ENCODE results near the gene EXOC4.

Gene EXOC4

GRCh38 chr7:133782470-133782869 lies 529.6 kb downstream of the EXOC4 start:
- H3K27ac ChIP-seq, result no peak overlapping the region

GRCh38 chr7:133783276-133783675 lies 530.4 kb downstream of the EXOC4 start:
- no peak overlapping the region for H3K9ac ChIP-seq
- no peaks in the 10 kb centered on the region for H4K20me1 ChIP-seq
- H3K9me3 ChIP-seq, result peaks cover 13% of the 10 kb centered on the region
- no peak for TF ChIP-seq Cebpa-rat (IDR thresholded peaks at IDR 0.05)
- 0 out of 2 replicates have a peak, but pooled peaks cover 8% of the 10 kb centered on the region for H3K36me3 ChIP-seq
- H3K4me2 ChIP-seq, result no peak overlapping the region
- H3K27ac ChIP-seq, result no peak overlapping the region
- H3K4me3 ChIP-seq, result no peak overlapping the region
- H3K4me1 ChIP-seq, result no peaks in the 10 kb centered on the region
- no peaks in the 10 kb centered on the region for H3K27me3 ChIP-seq

More at GRCh38 chr7:133782470-133782869, 529.6 kb downstream of the EXOC4 start:
- Histone ChIP-seq H3K27me3 (no peaks in the 10 kb centered on the region), H3K9me3 (peaks cover 13% of the 10 kb centered on the region), H4K20me1 (no peaks in the 10 kb centered on the region), H3K9ac (no peak overlapping the region), H3K36me3 (0 out of 2 replicates have a peak, but pooled peaks cover 8% of the 10 kb centered on the region), H3K4me3 (no peak overlapping the region), H3K4me2 (no peak overlapping the region), H3K4me1 (no peaks in the 10 kb centered on the region)
- no peak for TF ChIP-seq Cebpa-rat (IDR thresholded peaks at IDR 0.05)

- H3K4me3 ChIP-seq, result no peak overlapping the region
- no peak for TF ChIP-seq Cebpa-rat (IDR thresholded peaks at IDR 0.05)
- no peak overlapping the region for H3K27ac ChIP-seq
- no peak overlapping the region for H3K4me2 ChIP-seq
- 0 out of 2 replicates have a peak, but pooled peaks cover 2% of the 10 kb centered on the region for H3K36me3 ChIP-seq
- H3K27me3 ChIP-seq, result no peaks in the 10 kb centered on the region
- no peaks in the 10 kb centered on the region for H3K4me1 ChIP-seq
- H3K9ac ChIP-seq, result no peak overlapping the region
- no peaks in the 10 kb centered on the region for H4K20me1 ChIP-seq
- peaks cover 4% of the 10 kb centered on the region for H3K9me3 ChIP-seq
Observed at GRCh38 chr7:133784486-133785001, 531.7 kb downstream of the EXOC4 start.

GRCh38 chr7:133786401-133786937 lies 533.6 kb downstream of the EXOC4 start:
- Histone ChIP-seq H3K4me2 (no peak overlapping the region), H3K9me3 (no peaks in the 10 kb centered on the region), H3K27ac (no peak overlapping the region), H3K36me3 (no peaks in the 10 kb centered on the region), H4K20me1 (no peaks in the 10 kb centered on the region), H3K4me1 (no peaks in the 10 kb centered on the region), H3K4me3 (no peak overlapping the region), H3K27me3 (no peaks in the 10 kb centered on the region), H3K9ac (no peak overlapping the region)
- no peak for TF ChIP-seq Cebpa-rat (IDR thresholded peaks at IDR 0.05)

- no peak overlapping the region for H3K27ac ChIP-seq
- no peak for TF ChIP-seq Cebpa-rat (IDR thresholded peaks at IDR 0.05)
- H3K4me1 ChIP-seq, result no peaks in the 10 kb centered on the region
- H3K4me2 ChIP-seq, result no peak overlapping the region
- H3K4me3 ChIP-seq, result no peak overlapping the region
- no peaks in the 10 kb centered on the region for H4K20me1 ChIP-seq
- 0 out of 2 replicates have a peak, but pooled peaks cover 4% of the 10 kb centered on the region for H3K36me3 ChIP-seq
- no peak overlapping the region for H3K9ac ChIP-seq
- no peaks in the 10 kb centered on the region for H3K27me3 ChIP-seq
- H3K9me3 ChIP-seq, result no peaks in the 10 kb centered on the region
Observed at GRCh38 chr7:133789974-133790373, 537.1 kb downstream of the EXOC4 start.

GRCh38 chr7:133790911-133791310 lies 538.0 kb downstream of the EXOC4 start:
- no peak overlapping the region for H3K4me2 ChIP-seq
- no peaks in the 10 kb centered on the region for H3K27me3 ChIP-seq
- H3K4me1 ChIP-seq, result no peaks in the 10 kb centered on the region
- no peak for TF ChIP-seq Cebpa-rat (IDR thresholded peaks at IDR 0.05)
- no peaks in the 10 kb centered on the region for H4K20me1 ChIP-seq
- H3K9me3 ChIP-seq, result no peaks in the 10 kb centered on the region
- H3K27ac ChIP-seq, result no peak overlapping the region
- no peak overlapping the region for H3K9ac ChIP-seq
- H3K4me3 ChIP-seq, result no peak overlapping the region
- H3K36me3 ChIP-seq, result 0 out of 2 replicates have a peak, but pooled peaks cover 4% of the 10 kb centered on the region

- Histone ChIP-seq H3K27ac (no peak overlapping the region), H4K20me1 (no peaks in the 10 kb centered on the region), H3K4me1 (no peaks in the 10 kb centered on the region), H3K4me3 (no peak overlapping the region), H3K9ac (no peak overlapping the region), H3K27me3 (no peaks in the 10 kb centered on the region), H3K4me2 (no peak overlapping the region), H3K36me3 (0 out of 2 replicates have a peak, but pooled peaks cover 4% of the 10 kb centered on the region), H3K9me3 (no peaks in the 10 kb centered on the region)
- TF ChIP-seq Cebpa-rat (IDR thresholded peaks at IDR 0.05), result no peak
Observed at GRCh38 chr7:133794479-133794878, 541.6 kb downstream of the EXOC4 start.

- Histone ChIP-seq H3K27me3 (no peaks in the 10 kb centered on the region), H3K36me3 (0 out of 2 replicates have a peak, but pooled peaks cover 4% of the 10 kb centered on the region), H3K9me3 (no peaks in the 10 kb centered on the region), H4K20me1 (no peaks in the 10 kb centered on the region), H3K27ac (no peak overlapping the region), H3K9ac (no peak overlapping the region), H3K4me3 (no peak overlapping the region), H3K4me2 (no peak overlapping the region), H3K4me1 (no peaks in the 10 kb centered on the region)
- TF ChIP-seq Cebpa-rat (IDR thresholded peaks at IDR 0.05), result no peak
Observed at GRCh38 chr7:133795068-133795665, 542.3 kb downstream of the EXOC4 start.

- Histone ChIP-seq H3K4me3 (no peak overlapping the region), H3K27ac (no peak overlapping the region), H3K36me3 (0 out of 2 replicates have a peak, but pooled peaks cover 2% of the 10 kb centered on the region), H4K20me1 (no peaks in the 10 kb centered on the region), H3K9ac (no peak overlapping the region), H3K4me2 (no peak overlapping the region), H3K4me1 (no peaks in the 10 kb centered on the region), H3K9me3 (no peaks in the 10 kb centered on the region), H3K27me3 (no peaks in the 10 kb centered on the region)
- no peak for TF ChIP-seq Cebpa-rat (IDR thresholded peaks at IDR 0.05)
Observed at GRCh38 chr7:133796782-133797745, 544.2 kb downstream of the EXOC4 start.

Data from BLaER1 (cell line).